SK-N-SH treated with all-trans-retinoic acid at 6 μM for 48 hours (cell line): ENCODE data around the gene ABCC12.

Experiments
- ESRRG ChIP-seq: fragments of 250-450 bp; sonication (Bioruptor Pico); IDR thresholded peaks from 2 replicates; pipeline ENCODE4 v1.6.1; 2021; ENCODE audit warnings: mild to moderate bottlenecking
- ZFP30 ChIP-seq: fragments of 450-650 bp; formaldehyde crosslinking; IDR thresholded peaks from 2 replicates; pipeline ENCODE4 v1.5.0; 2022; ENCODE audit warnings: mild to moderate bottlenecking, moderate library complexity
- ZNF565 ChIP-seq: fragments of 450-650 bp; formaldehyde crosslinking; conservative IDR thresholded peaks from 2 replicates; pipeline ENCODE4 v1.5.0; 2020; ENCODE audit warnings: low read depth, mild to moderate bottlenecking, moderate library complexity
- ZNF70 ChIP-seq: fragments of 450-650 bp; formaldehyde crosslinking; IDR thresholded peaks from 2 replicates; pipeline ENCODE4 v1.5.0; 2020; ENCODE audit warnings: mild to moderate bottlenecking, moderate library complexity
- TF ChIP-seq, protein P1 (sequence below): fragments of 250-450 bp; sonication (Bioruptor Pico); IDR thresholded peaks from 2 replicates; pipeline ENCODE4 v1.5.1; 2020; ENCODE audit warnings: low read depth, mild to moderate bottlenecking, moderate library complexity

DNA sequence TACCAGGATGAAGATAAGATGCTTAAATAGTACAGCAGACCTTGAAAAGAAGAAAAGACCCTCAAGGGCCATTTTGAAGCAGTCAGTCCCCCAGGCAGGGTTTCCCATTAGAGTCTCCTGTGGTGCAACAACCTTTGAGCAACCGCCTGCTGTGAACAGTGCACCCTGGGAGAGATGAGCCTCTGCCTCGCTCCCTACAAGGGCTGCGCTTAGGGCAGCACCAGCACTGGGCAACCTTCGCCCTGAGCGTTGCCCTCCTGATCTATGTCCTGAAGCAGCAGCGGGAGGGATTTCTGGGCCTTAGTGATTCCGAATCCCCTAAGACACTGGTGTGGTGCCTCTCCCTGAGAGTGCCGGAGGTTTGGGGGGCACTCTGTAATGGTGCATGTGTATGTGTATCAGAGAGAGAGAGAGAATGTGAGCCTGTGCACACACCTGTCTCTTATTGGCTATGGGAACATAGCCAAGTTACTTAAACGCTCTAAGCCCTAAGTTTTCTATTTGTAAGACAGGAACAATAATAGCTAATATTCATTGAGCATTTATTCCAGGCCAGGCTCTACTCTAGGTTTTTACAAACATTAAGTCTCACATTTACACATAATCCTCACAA lies 25.2 kb upstream of the ABCC12 start:
- TF ChIP-seq ESRRG (no peak), ZNF70 (no peak), ZNF565 (CRISPR knock-in tag) (no peak), ZFP30 (CRISPR knock-in tag) (no peak)
- TF ChIP-seq, protein P1, sequence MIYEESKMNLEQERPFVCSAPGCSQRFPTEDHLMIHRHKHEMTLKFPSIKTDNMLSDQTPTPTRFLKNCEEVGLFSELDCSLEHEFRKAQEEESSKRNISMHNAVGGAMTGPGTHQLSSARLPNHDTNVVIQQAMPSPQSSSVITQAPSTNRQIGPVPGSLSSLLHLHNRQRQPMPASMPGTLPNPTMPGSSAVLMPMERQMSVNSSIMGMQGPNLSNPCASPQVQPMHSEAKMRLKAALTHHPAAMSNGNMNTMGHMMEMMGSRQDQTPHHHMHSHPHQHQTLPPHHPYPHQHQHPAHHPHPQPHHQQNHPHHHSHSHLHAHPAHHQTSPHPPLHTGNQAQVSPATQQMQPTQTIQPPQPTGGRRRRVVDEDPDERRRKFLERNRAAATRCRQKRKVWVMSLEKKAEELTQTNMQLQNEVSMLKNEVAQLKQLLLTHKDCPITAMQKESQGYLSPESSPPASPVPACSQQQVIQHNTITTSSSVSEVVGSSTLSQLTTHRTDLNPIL = no peak
